HG02885 (cell line): Measurements from ENCODE around the gene ACTN4.
"Not testable (repeated sequence)": the region's sequence is repeated elsewhere in the genome, so short reads cannot be mapped to it uniquely, and the experiment has no call there.

ENCODE experiments used
- ATAC-seq: cut with Tn5 transposase; IDR thresholded peaks from one replicate; pipeline ENCODE4 v1.9.1; 2021; ENCODE audit warnings: mild to moderate bottlenecking; ENCODE audit not compliant: unreplicated experiment, poor library complexity

The ACTN4 gene

GRCh38 chr19:38647368-38647965 lies at the start of gene ACTN4:
TSS of gene ACTN4 (plus strand) at chr19:38647649. CDS start at chr19:38647746, 97 bp downstream.
- peak; percentile 92 for ATAC-seq

- no peak for ATAC-seq
Measured at GRCh38 chr19:38599722-38600121, 47.7 kb upstream of the ACTN4 start.

DNA sequence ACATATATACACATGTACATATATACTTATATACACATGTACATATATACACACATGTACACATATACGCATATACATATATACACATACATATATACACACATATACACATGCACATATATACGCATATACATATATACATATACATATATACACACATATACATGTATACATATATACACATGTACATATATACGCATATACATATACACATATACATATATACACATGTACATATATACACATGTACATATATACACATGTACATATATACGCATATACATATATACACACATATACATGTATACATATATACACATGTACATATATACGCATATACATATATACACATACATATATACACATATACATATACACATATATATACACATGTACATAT lies 44.6 kb upstream of the ACTN4 start:
- not testable (repeated sequence) for ATAC-seq

DNA sequence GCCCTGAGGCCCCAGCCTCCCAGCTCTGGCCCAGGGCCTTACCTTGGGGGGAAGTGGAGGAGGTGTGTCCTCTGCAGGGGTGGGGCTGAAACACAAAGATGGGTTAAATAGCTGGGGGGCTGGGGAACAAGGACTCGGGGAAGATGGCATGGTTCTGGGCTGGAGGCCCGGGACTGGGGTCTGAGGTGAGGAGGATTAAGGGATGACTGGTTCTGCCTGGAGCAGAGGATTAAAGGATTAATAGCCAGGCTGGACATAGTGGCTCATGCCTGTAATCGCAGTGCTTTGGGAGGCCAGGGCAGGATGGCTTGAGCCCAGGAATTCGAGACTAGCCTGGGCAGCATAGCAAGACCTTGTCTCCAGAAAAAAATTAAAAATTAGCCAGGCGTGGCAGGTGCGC lies 41.3 kb upstream of the ACTN4 start:
- no peak for ATAC-seq

DNA sequence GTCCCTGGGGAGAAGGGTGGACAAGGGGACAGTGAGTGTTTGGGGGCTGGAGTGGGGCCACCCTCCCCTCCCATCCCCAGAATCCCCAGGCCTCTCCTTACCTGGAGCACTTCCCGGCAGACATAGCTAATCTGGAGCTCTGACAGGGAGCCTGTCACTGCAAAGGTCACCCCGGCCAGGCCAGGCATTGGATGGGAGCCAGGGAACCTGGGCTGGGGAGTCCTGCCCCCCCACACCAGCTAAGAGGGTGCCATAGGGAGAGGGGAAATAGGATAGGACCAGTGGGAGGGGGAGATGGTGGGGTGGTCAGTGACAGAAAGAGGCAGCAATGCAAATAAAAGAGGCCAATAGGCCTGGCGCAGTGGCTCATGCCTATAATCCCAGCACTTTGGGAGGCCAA lies 33.2 kb upstream of the ACTN4 start:
- no peak for ATAC-seq

- ATAC-seq = no peak
Measured at GRCh38 chr19:38615007-38615581, 32.4 kb upstream of the ACTN4 start.

DNA sequence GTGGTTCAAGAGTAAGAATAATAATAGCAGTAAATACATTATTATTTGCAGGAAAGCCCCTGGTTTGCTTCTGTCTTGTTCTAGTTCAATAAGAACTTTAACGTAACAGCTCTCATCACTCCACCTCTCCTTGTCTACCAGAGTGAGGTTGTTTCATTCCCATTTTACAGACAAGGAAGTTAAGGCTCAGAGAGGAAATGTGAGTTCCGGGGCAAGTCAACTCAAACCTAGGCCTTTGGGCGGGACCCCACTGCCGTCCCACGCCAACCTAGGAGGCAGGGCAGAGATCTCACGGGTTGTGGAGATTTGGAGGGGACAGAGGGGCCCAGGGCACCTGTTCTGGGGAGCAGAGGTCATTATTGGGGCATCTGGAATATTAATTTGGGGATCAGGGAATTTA lies 31.2 kb upstream of the ACTN4 start:
- ATAC-seq = no peak

GRCh38 chr19:38617283-38617763 lies 30.1 kb upstream of the ACTN4 start:
- ATAC-seq = no peak

DNA sequence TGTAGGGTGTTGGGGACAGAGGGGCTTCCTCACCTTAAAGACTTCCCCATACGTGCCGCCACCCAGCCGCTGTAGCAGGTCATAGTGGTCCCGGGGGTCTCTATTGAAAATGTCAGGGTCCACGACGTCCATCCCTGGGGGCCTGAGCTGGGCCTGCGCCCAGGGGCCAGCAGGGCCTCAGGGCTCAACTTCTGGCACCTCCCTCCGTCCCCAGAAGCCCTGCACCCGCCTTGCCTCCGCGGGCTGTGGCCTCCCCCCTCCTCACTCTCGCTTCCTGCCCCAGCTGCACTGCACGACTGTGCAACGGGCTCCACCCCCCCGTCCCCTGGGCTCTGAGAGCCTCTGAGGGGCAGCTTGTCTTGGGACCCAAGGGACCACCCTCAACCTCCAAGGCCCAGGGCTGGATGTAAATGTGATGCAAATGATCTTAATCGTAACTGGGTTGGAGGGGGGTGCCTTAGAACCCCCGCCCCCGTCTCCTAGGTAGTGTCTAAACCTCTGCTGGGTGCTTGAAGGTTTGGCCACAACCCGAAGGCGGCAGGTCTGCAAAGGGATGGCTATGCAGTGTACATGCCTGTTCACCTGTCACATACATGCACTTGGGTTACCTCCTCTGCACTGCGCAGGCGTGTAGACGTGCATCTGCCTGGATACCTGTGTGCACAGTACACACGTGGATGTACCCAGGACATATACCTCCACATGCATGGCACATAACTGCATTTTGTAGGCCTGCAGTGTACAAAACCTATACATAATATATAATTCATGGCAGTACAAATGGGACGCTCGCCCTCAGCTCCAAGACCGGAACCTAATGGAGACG lies 29.5 kb upstream of the ACTN4 start, which contains the start of gene MAP4K1:
Gene MAP4K1 (minus strand): TSS at position 190 of the 826 bp plus-strand sequence. CDS start 58 bp downstream, at position 132.
- peak; percentile 62 for ATAC-seq

- ATAC-seq = peak; percentile 62
Measured at GRCh38 chr19:38618590-38619360, 28.7 kb upstream of the ACTN4 start, which contains the start of gene EIF3K. TSS of gene EIF3K (plus strand) at chr19:38619188. CDS start at chr19:38619269, 81 bp downstream.

DNA sequence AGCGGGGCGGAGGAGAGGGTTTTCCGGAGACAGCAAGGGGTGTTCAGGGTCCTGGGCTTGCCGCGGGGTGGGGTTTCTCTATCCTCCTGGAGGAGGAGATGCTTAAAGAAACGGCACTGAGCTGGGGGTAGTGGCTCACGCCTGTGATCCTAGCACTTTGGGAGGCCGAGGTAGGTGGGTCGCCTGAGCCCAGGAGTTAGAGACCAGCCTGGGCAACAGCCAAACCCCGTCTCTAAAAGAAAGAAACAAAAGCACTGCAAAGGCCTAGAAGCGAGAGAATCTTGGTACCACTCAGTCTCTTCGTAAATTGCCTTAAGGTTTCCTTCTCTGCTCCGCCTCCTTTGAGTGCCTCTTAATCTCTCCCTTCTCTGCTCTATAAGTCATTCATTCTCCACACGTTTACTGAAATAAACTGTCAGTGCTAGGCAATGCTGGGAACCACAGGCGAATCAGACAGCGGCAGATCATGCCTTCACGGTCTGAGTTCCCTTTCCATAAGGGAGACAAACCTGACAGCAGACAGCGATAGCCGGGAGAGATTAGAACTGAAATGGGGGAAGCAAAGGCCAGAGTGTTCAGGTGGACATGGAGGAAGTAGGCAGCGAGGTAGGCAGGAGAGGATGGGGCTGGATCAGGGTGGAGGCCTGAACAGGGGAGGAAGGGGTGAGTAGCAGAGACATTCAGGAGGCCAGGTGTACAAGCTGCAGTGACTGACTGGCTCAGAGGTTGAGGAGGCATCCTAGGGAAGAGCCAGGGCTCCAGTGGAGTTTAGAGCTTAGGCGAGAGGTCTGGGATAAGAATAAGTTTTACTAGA lies 27.9 kb upstream of the ACTN4 start:
- no peak for ATAC-seq

- ATAC-seq = no peak
Measured at GRCh38 chr19:38624822-38625221, 22.6 kb upstream of the ACTN4 start.

- ATAC-seq = no peak
Measured at GRCh38 chr19:38626401-38626800, 21.0 kb upstream of the ACTN4 start.

DNA sequence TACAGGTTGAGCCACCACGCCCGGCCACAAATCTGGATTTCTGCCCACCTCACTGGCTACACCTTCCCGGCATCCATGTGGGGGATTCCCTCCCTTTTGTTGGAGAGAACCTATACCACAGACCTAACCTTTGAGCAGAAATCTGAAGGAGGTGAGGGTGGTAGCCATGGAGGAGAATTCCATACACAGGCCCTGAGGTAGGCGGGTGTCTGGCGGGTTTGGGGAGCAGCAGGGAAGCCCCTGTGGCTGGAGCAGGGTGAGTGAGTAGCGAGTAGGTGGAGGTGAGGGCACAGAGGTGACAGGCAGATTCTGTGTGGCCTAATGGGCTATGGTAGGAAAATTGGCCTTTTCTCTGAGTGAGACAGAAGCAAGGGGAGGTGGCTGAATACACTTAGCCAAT lies 17.9 kb upstream of the ACTN4 start:
- no peak for ATAC-seq

DNA sequence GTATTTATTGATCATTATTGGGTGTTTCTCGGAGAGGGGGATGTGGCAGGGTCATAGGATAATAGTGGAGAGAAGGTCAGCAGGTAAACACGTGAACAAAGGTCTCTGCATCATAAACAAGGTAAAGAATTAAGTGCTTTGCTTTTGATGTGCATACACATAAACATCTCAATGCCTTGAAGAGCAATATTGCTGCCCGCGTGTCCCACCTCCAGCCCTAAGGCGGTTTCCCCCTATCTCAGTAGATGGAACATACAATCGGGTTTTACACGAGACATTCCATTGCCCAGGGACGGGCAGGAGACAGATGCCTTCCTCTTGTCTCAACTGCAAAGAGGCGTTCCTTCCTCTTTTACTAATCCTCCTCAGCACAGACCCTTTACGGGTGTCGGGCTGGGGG lies 16.1 kb upstream of the ACTN4 start:
- ATAC-seq = not testable (repeated sequence)

DNA sequence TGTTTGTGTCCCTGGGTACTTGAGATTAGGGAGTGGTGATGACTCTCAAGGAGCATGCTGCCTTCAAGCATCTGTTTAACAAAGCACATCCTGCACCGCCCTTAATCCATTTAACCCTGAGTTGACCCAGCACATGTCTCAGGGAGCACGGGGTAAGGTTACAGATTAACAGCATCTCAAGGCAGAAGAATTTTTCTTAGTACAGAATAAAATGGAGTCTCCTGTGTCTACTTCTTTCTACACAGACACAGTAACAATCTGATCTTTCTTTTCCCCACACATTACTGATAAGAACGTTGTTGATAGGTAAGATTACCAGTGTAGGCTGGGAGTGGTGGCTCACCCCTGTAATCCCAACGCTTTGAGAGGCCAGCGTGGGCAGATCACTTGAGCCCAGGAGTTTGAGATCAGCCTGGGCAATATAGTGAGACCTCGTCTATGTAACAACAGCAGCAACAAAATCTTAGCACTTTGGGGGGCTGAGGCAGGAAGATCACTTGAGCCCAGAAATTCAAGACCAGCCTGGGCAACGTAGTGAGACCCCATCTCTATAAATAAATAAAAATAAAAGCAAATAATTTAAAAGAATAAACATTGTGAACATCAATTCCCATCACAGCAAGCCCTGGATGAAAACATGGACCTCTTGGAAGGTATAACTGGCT lies 15.5 kb upstream of the ACTN4 start:
- ATAC-seq = not testable (repeated sequence)

- ATAC-seq = no peak
Measured at GRCh38 chr19:38632476-38633213, 14.8 kb upstream of the ACTN4 start.

- ATAC-seq = no peak
Measured at GRCh38 chr19:38634757-38635482, 12.5 kb upstream of the ACTN4 start.
